HG03460 (cell line): ENCODE measurements around the gene NKIRAS1.

Experiments
- ATAC-seq: cut with Tn5 transposase; IDR thresholded peaks from one replicate; pipeline ENCODE4 v1.9.1; 2021; ENCODE audit not compliant: unreplicated experiment

NKIRAS1 gene

DNA sequence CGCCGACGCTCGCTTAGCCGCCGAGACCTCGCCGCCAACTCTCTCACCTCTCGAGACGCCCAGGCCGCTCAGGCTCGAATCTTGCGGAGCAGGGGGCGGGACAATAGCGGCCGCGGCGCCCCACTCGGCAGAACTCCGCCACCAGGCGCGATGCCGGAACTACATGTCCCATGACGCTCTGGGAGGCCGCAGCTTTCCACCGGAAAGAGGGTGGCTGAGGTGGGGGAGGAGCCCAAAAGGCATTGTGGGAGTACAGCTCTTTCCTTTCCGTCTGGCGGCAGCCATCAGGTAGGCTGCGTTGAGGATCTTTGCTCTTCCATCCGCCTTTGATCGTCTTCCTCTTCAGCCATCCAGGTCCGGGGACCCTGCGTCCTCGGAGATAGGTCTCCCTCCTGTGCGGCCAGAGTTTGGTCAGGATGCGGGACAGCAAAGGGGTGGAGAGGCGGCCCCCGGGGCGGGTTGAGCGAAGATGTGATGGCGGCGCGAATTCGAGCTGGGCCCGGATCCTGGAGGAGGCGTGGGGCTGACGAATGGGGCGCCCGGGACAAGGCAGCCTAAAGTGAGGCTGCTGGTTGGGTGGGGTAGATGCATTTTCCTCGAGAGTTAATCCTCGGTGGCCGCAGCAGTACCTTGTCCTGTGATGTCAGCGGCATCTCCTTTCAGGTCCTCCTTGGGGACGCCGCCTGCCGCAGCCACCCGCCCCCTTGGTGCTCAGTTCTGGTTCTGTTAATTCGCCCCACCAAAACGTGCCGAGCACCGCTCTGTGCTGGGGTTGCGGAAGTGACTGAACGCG, at the start of gene NKIRAS1, which contains the start of gene RPL15:
Gene NKIRAS1, minus strand, starts transcription at position 105 of the 793 bp plus-strand sequence. CDS start 6,086 bp downstream, outside the sequence.
Gene RPL15, plus strand, starts transcription at position 247 of the 793 bp plus-strand sequence. CDS start 728 bp downstream, outside the sequence.
- peak; percentile 92 for ATAC-seq

DNA sequence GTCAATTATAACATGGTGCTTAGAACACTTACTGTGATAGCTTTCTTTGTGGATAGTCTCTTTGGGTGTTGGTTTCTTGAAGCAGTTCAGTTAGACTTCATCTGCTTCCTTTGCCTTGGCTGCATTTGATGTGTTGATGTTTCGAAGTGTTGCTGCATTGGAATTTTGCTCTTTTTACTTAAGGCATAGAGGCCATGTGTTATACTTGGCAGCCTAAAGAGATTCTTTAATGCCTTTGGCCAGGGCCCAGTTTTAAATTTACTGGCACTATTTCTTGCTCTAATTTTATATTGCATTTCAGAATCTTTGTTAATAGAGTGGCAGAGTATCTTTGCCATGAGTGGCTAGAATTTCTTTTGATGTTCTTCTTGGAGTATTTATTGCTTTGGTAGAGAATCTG, 49.5 kb upstream of the NKIRAS1 start:
- no peak for ATAC-seq

DNA sequence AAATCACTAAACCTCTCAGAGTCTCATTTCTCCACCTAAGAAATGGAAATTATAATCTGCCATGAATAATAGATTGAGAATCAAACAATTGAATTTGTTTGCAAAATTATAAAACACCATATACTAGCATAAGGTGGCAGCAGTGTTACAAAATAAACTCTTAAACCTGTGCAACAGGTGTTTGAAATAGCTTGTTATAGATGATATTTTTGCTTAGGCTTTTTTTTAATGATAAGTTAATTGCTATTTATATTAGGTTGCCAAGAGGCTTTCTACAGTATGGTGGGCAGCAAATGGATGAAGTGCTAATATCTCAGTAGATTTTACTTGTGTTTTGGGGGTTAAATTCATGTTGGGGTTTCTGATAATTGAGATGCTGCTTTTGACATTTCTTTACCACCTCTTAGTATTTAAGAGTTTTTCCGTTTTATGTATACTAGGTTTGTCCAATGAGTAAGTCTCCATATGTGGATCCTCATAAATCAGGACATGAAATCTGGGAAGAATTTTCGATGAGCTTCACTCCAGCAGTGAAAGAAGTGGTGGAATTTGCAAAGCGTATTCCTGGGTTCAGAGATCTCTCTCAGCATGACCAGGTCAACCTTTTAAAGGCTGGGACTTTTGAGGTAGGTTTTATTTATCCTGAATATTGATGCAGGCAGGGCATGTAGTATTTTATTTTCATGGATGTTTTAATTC, 47.9 kb upstream of the NKIRAS1 start:
- ATAC-seq, result no peak

DNA sequence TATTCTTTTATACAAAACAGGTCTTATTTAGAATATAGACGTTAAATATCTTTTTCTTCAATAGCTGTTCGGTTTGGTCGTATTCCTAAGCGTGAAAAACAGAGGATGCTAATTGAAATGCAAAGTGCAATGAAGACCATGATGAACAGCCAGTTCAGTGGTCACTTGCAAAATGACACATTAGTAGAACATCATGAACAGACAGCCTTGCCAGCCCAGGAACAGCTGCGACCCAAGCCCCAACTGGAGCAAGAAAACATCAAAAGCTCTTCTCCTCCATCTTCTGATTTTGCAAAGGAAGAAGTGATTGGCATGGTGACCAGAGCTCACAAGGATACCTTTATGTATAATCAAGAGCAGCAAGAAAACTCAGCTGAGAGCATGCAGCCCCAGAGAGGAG, 45.1 kb upstream of the NKIRAS1 start:
- no peak for ATAC-seq

DNA sequence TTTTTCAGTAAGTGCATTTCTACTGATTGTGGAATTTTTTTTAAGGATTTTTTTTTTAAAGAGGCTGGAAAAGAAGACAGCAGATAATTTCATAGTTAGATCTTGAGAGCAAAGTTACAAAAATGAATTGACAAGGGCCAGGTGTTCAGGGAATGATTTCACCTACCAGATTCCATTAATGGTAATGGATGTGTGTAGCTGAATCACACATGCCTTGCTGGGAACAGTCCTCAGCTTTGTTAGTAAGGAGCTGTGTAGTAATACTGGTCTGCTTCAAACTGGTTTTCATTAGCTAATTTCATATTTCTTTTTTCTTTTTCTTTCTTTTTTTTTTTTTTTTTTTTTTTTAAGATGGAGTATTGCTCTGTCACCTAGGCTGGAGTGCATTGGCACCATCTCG, 44.3 kb upstream of the NKIRAS1 start:
- ATAC-seq, result no peak

DNA sequence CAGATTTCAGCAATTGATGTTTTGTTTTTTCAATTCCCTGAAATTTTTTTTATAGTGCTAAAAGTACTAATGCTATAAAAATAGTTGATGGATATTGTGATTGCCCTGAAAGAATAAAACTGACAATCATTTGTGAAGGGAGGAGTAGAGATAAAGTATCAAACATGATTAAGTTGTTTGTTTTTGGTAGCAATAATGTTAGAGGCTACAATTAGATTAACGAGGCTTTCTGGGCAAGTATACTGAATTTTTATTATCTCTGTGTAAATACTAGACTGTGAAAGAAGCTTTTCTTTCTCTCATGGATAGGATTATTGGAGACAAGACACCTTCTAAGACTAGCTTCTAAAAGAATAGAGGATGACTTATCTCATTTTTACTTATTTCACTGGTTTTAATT, 43.9 kb upstream of the NKIRAS1 start:
- ATAC-seq, result no peak

DNA sequence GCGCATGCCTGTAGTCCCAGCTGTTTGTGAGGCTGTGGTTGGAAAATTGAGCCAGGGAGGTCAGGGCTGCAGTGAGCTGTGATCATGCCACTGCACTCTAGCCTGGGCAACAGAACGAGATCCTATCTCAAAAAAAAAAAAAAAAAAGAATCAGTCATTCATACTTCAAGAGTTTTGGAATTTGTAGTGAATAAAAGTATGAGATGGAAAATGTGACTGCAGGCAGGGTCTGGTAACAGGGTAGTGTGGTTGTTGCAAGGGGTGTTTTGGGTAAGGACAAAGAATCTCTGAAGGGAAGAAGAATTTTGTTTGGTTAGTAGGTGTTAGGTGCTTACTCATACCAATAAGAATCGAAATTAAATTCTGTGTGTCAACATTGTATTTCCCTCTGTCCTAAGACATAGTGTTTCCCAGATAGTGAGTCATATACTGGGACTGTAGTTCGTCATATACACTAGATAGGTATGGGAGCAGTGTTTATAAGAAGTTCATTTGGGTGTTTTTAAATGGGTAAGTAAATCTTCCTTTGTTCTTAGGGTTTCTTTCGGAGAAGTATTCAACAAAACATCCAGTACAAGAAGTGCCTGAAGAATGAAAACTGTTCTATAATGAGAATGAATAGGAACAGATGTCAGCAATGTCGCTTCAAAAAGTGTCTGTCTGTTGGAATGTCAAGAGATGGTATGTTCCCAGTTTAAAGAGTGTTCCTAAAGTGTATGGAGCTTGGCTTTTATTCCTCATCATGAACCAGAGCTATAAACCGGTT, 42.5 kb upstream of the NKIRAS1 start:
- no peak for ATAC-seq

DNA sequence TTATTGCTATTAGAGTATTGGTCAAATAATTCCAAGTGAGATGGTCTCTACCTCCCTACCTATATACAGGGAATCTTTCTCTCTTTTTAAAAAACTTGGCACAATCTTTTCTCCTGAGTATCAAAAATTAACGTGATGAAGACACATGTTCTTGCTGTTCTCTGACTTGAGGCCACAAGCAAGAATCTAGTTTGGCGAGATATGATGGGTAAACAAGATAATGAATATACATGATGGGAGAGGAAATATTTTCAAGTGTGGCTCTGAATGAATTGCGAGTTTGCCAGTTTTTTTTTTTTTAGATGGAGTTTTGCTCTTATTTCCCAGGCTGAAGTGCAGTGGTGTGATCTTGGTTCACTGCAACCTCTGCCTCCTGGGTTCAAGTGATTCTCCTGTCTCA, 39.9 kb upstream of the NKIRAS1 start:
- no peak for ATAC-seq

DNA sequence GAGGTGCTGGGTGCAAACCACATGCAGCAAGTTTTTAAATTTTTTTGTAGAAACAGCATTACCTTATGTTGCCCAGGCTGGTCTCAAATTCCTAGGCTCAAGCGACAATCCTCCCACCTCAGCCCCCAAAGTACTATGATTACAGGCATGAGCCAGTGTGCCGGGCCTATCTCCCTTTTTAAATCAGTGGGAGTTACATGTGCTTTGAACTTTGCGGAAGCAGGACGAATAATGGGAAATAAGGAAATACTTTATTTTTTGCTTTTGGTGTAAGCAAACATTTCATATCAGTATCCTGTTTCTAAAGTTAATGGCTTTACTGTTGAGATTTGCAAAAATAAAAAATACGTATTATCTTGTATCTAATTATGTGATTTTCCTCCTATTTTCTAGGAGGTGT, 37.4 kb upstream of the NKIRAS1 start:
- ATAC-seq, result no peak

DNA sequence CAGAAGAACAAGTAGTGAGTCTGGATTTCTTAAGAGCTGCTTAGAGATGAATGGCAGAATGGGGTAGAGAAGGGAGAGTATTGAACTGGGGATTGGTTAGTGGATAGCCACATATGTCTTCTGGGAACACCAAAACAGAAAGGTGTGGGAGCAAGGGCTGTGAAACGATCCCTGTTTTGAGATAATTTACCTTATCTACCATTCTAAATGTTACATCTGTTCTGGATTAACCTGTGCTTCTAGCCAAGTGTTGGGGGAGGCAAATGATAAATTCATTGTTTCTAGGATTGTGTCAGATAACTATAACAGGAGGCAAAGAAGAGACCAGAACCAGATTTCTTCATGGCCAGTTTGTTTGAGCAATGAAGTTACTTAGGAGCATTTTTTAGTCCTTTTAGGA, 36.7 kb upstream of the NKIRAS1 start:
- no peak for ATAC-seq

DNA sequence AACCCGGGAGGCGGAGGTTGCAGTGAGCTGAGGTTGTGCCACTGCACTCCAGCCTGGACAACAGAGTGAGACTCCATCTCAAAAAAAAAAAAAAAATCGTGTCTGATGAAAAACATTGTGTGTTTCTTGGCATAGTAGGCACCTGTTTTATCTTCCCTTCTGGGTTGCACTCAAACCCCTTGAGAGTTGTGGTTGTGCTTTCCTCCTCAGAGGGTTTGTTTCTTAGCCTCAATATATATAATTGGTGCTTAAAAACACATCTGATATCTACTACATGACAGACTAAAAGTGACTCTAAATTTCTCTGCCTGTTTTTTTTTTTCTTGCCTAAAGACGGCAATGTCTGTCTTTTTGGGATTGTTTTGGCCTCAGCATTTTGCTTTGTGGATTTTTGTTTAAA, 35.9 kb upstream of the NKIRAS1 start:
- peak; percentile 59 for ATAC-seq

DNA sequence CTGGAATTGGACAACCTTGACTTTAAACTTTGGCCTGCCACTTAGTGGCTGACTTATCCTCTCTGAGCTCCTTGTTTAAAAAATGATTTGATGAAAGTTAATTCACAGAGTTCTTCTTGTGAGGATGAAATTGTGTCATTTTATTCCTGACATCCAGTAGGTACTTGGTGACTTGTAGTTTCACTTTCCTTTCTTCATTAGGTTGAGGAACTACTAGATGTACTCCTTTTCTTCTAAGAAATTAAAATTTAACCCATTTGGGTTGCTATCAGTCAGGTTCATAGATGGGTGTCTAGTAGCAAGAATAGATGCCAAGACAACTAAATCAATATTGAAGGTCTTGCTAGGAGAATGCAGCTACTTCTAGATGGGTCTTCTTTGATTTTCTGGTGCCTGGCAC, 33.5 kb upstream of the NKIRAS1 start:
- ATAC-seq, result peak; percentile 27

DNA sequence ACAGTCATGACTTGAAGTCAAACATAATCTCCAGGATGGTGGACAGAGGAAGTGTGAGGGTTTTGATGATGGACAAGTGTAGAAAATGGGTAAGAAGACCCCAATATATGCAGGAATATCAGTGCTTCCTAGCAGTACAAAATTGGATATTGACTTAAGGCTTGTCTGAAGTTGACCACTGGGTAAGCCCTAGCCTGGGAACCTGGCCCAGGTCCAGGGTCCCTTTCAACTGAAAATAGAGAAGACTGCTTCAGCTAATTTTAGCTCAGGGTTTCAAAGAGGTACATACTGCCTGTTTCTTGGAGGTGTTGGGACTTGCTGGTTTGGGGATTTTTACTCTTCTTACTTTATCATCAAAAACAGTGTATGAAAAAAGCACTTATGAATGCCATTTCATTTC, 33.0 kb upstream of the NKIRAS1 start:
- ATAC-seq, result peak; percentile 18

DNA sequence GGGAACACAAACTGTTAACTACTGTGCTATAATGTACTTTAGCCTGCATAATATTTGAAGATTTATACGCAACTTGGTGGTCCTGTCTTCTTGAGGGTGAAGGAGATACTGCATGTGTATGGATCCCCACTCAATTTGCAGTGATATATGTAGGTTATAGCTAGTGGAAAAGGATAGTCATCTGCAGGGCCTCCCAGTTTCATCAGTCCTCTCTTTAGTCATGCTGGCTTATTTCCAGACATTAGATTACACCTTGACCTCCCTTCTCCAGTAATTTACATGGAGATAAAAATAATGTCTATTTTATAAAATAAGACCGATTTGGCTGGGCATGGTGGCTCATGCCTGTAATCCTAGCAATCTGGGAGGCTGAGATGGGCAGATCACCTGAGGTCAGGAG, 32.0 kb upstream of the NKIRAS1 start:
- ATAC-seq, result no peak

DNA sequence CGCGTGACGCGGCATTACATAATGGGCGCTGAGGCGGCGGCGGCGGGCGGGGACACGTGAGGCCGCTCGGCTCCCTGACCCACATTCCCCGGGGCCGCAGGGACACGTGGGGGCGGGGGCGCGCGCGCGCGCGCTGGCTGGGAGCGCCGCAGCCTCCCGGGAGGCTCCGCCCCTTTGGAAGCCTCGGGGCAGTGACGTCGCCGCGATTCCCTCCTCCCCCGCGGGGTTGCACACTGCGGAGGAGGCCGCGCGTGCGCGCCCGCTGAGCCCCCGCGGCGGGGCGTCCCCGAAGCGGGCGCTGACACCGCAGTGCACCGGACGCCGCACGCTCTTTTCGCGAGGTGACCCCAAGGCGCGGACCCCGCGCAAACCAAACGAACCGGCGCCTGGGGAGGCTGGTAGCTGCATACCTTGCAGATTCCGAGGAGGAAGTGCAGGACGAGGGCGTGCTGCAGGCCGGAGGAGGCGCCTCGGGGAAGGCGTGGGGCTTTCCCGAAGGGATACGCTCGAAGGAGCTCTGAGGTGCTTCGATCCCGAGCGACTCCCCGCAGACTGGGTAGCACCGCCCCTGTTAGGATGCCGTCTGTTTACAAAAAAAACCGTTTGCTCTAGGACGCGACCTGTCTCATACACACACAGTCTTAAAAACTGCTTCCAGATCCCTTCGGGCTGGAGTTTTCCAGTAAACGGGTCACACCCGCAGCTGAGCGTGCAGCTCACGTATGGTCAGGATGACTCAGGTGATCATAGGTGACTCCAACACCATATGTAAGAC, 29.3 kb upstream of the NKIRAS1 start:
- peak; percentile 71 for ATAC-seq

DNA sequence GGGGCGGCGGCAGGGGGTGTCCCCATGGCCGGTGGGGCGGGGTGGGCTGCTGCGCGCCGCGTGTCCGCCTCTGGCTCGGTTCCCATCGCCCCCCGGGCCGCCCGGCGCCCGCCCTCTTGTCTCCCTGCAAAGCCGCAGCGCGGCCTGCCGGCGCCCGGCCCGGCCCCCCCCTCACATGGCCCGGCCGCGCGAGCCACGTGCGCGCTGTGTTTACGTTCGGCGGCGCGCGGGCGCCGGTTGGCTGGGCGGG, 28.8 kb upstream of the NKIRAS1 start:
- ATAC-seq, result no peak

DNA sequence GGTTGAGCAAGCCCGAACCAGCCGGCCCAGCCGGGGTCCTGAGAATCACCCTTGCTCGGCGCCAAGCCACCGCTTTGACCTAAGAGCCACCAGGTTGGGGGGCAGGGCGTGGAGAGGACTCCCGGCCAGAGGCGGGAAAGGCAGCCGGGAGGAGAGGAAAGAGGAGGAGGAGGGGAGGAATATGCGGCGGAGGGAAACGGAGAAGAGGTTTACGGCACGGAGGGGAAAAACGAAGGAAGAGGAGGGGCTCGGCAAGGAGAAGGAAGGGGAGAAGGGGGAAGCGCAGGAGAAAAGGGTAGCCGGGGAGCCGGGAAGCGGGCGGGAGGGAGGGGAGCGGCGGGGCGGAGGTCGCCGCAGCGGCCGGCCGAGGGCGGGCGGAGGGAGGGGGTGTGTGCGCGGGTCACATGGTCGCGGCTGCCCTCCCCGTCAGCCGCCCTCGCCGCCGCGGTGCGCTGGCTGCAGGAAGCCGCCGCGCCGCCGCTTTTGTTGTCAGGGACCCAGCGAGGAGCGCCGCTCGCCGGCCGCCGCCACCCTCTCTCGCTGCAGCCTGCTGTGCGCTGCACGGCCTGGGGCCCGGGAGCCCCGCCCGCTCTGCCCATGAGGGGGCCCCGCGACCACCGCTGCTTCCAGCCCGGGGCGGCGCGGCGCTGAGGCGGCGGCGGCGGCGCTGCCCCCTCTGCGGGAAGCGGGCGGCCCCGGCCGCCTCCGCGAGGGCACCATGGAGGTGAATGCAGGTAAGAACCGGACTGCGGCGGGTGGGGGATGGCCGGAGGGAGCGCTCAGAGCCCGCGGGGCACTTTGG, 28.3 kb upstream of the NKIRAS1 start, which contains the start of gene NR1D2:
Gene NR1D2, plus strand, starts transcription at position 426 of the 802 bp plus-strand sequence. Its CDS starts 293 bp downstream, at position 719.
- ATAC-seq, result peak; percentile 54

DNA sequence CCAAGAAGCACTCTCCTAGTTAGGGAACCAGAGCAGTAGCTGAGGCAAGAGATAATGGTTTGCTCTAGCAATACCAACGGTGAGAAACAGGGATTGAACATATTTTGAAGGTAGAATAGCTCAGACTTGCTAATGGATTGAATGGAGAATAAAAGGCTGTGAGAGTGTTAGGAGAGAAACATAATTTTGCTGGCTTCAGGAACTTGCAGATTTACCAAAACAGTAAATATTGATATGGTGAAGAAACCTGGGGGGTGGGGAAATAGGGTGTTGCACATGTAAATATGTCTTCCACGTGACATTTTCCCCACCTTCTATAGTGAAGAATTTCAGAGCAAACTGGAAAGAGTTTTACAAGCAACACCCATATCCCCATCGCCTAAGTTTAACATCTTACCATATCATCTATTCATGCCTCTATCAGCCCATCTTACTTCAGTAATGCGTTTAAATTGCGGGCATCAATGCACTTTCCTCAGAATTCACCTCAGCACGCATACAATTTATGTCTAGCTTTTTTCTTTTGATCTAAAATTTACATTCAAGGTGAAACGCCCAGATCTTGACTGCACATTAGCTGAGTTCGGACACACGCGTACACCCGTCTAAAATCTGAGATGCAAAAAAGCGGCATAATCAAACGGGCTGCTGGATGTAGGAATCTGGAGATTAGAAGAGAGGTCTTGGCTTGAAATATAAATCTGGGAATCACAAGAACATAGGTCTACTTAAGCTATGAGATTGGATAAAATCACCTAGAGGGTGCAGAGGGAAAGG, 27.4 kb upstream of the NKIRAS1 start:
- no peak for ATAC-seq

DNA sequence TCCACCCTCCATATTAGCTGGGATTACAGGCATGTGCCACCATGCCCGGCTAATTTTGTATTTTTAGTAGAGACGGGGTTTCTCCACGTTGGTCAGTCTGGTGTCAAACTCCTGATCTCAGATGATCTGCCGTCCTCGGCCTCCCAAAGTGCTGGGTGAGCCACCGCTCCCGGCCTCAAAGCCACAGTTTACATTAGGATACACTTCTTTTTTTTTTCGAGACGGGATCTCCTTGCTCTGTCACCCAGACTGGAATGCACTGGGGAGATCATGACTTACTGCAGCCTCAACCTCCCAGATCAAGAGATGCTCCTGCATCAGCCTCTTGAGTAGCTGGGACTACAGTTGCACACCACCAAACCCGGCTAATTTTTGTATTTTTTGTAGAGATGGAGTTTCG, 25.8 kb upstream of the NKIRAS1 start:
- no peak for ATAC-seq
